HepG2 (cell line): ENCODE results near the gene MAPKAPK3. TPM values are rescaled to one million over a fixed set of nuclear protein-coding genes. Genes with fewer than 3 reads are reported as not detected.

ENCODE experiments used
- CCAR2 ChIP-seq: fragments of 200-400 bp; formaldehyde crosslinking; optimal IDR thresholded peaks from 2 replicates; pipeline ENCODE3; 2018; ENCODE audit warnings: low read depth, mild to moderate bottlenecking, low read length, moderate library complexity
- ETV5 ChIP-seq: IDR thresholded peaks from 2 replicates; pipeline ENCODE4 v1.6.1; 2018; ENCODE audit warnings: missing biosample characterization, missing genetic modification reagents, inconsistent platforms, borderline replicate concordance
- GTF3A ChIP-seq: sonication (generic); formaldehyde crosslinking; conservative IDR thresholded peaks from 2 replicates; pipeline ENCODE4 v1.4.0; 2020; ENCODE audit warnings: mild to moderate bottlenecking, missing genetic modification reagents
- ZNF232 ChIP-seq: sonication (generic); formaldehyde crosslinking; IDR thresholded peaks from 2 replicates; pipeline ENCODE4 v1.4.0; 2020; ENCODE audit warnings: missing genetic modification reagents, borderline replicate concordance
- polyA plus RNA-seq, 8 experiments: library from polyadenylated mRNA; depleted of rRNA in 3 of 8; stranded (reverse) in 7 of 8; unstranded in 1 of 8; fragments of >200 nt; fragmentation: Illumina TruSeq in 4 of 8; extraction: Trizol in 4 of 8; gene quantifications; 2 replicates each; pipeline versions ENCODE4 v1.2.1 to v1.2.3, GENCODE V29; 2011 to 2016; ENCODE audit warnings: low read depth in 4 of 8, missing spikeins in 1 of 8, mixed read lengths in 1 of 8; ENCODE audit not compliant: insufficient read depth in 1 of 8
- total RNA-seq, 5 experiments: library from RNA; depleted of rRNA; stranded (reverse); fragments of >200 nt; fragmentation: Illumina TruSeq; extraction: Trizol; gene quantifications; 2 replicates each; pipeline ENCODE4 v1.2.3, GENCODE V29; 2016; ENCODE audit warnings: low read depth in 1 of 5
- TF ChIP-seq, protein P1 (sequence below): IDR thresholded peaks from 2 replicates; pipeline ENCODE4 v1.6.1; 2016; ENCODE audit warnings: low read depth
- TF ChIP-seq, protein P2 (sequence below): IDR thresholded peaks from 2 replicates; pipeline ENCODE4 v1.4.0; 2020; ENCODE audit warnings: mild to moderate bottlenecking, missing genetic modification reagents
- TF ChIP-seq, protein P3 (sequence below): sonication (generic); formaldehyde crosslinking; IDR thresholded peaks from 2 replicates; pipeline ENCODE4 v1.4.0; 2020; ENCODE audit warnings: missing genetic modification reagents, borderline replicate concordance

MAPKAPK3 gene
- total and polyA plus RNA-seq, 2 of the 13 experiments (the other 11 are each of a cell fraction or from before 2014, with no cell fraction given): 39.9 to 41.2 TPM

DNA sequence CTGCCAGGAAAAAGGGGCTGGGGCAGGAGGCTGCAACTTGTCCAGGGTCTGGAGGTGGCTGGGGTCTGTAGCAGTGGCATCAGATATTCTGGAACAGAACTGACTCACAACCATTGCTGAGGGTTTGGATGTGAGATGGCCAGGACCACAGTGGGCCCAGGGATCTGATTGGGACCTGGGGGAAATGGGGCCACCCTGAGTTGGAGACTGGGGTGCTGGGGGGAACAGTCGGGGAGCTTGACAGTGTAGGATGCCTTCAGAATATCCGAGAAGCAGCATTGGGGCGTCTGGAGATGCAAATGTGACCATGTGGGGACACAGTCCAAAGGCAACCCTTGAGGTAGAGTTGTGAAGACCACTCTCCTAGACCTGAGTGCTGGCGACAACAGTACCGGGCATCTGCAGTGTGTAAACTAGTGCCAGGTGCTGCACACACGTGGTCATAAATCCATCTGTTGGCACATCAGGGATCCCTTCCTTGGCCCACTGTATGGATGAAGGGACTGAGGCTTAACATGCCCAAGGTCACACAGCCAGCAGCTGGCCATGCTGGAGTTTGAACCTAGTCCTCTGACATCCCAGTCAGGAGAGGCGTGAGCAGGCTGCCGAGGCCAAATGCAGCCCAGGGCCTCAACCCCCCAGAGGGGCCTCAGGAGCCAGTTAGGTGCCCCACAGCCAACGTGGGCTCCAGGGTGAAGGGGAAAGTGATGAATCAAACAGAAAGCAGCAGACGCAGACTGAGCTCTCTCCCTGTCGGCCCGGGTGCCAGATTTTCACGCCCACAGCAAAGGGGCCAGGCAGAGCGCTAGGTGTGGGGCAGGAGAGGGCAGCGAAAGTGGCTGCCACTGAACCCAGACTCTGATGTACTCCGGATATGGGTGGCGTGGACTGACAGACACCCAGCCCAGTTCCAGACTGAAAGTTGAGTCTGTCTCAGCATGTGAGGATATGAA, 28.9 kb upstream of the MAPKAPK3 start (continued):
- 0 out of 2 replicates have a peak, but pooled peaks have one; percentile 37 for TF ChIP-seq ZNF232 (CRISPR knock-in tag)
- TF ChIP-seq, protein P1, sequence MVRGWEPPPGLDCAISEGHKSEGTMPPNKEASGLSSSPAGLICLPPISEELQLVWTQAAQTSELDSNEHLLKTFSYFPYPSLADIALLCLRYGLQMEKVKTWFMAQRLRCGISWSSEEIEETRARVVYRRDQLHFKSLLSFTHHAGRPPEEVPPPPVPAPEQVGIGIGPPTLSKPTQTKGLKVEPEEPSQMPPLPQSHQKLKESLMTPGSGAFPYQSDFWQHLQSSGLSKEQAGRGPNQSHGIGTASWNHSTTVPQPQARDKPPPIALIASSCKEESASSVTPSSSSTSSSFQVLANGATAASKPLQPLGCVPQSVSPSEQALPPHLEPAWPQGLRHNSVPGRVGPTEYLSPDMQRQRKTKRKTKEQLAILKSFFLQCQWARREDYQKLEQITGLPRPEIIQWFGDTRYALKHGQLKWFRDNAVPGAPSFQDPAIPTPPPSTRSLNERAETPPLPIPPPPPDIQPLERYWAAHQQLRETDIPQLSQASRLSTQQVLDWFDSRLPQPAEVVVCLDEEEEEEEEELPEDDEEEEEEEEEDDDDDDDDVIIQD (CRISPR knock-in tag): no peak
- TF ChIP-seq, protein P2, sequence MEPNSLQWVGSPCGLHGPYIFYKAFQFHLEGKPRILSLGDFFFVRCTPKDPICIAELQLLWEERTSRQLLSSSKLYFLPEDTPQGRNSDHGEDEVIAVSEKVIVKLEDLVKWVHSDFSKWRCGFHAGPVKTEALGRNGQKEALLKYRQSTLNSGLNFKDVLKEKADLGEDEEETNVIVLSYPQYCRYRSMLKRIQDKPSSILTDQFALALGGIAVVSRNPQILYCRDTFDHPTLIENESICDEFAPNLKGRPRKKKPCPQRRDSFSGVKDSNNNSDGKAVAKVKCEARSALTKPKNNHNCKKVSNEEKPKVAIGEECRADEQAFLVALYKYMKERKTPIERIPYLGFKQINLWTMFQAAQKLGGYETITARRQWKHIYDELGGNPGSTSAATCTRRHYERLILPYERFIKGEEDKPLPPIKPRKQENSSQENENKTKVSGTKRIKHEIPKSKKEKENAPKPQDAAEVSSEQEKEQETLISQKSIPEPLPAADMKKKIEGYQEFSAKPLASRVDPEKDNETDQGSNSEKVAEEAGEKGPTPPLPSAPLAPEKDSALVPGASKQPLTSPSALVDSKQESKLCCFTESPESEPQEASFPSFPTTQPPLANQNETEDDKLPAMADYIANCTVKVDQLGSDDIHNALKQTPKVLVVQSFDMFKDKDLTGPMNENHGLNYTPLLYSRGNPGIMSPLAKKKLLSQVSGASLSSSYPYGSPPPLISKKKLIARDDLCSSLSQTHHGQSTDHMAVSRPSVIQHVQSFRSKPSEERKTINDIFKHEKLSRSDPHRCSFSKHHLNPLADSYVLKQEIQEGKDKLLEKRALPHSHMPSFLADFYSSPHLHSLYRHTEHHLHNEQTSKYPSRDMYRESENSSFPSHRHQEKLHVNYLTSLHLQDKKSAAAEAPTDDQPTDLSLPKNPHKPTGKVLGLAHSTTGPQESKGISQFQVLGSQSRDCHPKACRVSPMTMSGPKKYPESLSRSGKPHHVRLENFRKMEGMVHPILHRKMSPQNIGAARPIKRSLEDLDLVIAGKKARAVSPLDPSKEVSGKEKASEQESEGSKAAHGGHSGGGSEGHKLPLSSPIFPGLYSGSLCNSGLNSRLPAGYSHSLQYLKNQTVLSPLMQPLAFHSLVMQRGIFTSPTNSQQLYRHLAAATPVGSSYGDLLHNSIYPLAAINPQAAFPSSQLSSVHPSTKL: 0 out of 2 replicates have a peak, but pooled peaks have one; percentile 15
- no peak for TF ChIP-seq GTF3A (CRISPR knock-in tag)
- TF ChIP-seq ETV5: peak; percentile 45
- TF ChIP-seq, protein P3, sequence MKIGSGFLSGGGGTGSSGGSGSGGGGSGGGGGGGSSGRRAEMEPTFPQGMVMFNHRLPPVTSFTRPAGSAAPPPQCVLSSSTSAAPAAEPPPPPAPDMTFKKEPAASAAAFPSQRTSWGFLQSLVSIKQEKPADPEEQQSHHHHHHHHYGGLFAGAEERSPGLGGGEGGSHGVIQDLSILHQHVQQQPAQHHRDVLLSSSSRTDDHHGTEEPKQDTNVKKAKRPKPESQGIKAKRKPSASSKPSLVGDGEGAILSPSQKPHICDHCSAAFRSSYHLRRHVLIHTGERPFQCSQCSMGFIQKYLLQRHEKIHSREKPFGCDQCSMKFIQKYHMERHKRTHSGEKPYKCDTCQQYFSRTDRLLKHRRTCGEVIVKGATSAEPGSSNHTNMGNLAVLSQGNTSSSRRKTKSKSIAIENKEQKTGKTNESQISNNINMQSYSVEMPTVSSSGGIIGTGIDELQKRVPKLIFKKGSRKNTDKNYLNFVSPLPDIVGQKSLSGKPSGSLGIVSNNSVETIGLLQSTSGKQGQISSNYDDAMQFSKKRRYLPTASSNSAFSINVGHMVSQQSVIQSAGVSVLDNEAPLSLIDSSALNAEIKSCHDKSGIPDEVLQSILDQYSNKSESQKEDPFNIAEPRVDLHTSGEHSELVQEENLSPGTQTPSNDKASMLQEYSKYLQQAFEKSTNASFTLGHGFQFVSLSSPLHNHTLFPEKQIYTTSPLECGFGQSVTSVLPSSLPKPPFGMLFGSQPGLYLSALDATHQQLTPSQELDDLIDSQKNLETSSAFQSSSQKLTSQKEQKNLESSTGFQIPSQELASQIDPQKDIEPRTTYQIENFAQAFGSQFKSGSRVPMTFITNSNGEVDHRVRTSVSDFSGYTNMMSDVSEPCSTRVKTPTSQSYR (CRISPR knock-in tag): peak; percentile 51; the same call in 1 of the 2 replicates
- TF ChIP-seq CCAR2: no peak
